Gastroesophageal sphincter (tissue), 3 donors: Measurements from ENCODE around the gene PROCA1.

Source experiments
- CTCF ChIP-seq, 4 experiments: fragments of 200-600 bp in 2 of 4; fragments of 450-650 bp in 2 of 4; sonication (generic) in 1 of 4; IDR thresholded peaks; one replicate each; pipeline ENCODE4 v1.5.1; 2017 to 2019; ENCODE audit warnings: antibody characterized with exemption in 4 of 4, mild to moderate bottlenecking in 2 of 4, moderate library complexity in 2 of 4
- EP300 ChIP-seq: sonication (generic); formaldehyde crosslinking; IDR thresholded peaks from one replicate; pipeline ENCODE4 v1.6.1; 2017; ENCODE audit warnings: antibody characterized with exemption, mild to moderate bottlenecking
- POLR2A ChIP-seq, 2 donors: fragments of 450-650 bp; IDR thresholded peaks; one replicate each; pipeline ENCODE4 v1.6.1; 2017; ENCODE audit warnings: antibody characterized with exemption in 2 of 2, mild to moderate bottlenecking in 2 of 2, moderate library complexity in 1 of 2
- POLR2AphosphoS5 ChIP-seq: sonication (generic); formaldehyde crosslinking; IDR thresholded peaks from one replicate; pipeline ENCODE4 v1.6.1; 2017; ENCODE audit warnings: antibody characterized with exemption

- TF ChIP-seq CTCF (IDR thresholded peaks at IDR 0.05), result no peak
- no peak for TF ChIP-seq EP300
- TF ChIP-seq POLR2A (IDR thresholded peaks at IDR 0.05), result no peak
- no peak for TF ChIP-seq POLR2AphosphoS5
These were observed 8.9 kb downstream of the PROCA1 start for GRCh38 chr17:28702752-28703150.
